NCI-H1417 treated with DMSO at 0.1 percent for 48 hours (cell line): ENCODE measurements around the gene CDKN1C.

Experiments
- DNase-seq: peaks from one replicate; lab custom pipeline; 2025; lab: John Stamatoyannopoulos, UW

The CDKN1C gene

DNA sequence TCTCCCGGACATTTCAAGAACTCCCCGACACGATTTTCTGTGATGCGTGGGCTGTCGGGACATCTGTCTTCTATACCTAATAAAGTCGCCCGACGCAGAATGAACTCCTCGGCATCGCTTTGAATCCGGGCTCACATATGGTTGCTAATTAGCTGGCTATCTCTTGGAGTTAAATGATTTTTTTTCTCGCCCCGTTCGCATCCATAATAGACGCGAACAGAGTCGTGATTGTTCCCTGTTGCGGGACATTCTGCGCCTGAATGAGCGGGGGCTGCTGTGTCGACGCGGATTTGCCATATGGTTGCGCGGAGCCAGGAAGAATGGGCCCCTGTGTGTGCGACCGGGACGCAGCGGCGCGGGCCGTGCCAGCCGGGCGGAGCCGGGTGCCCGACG is 16.4 kb downstream of the CDKN1C start:
- no peak for DNase-seq

- no peak for DNase-seq
Observed at GRCh38 chr11:2868506-2869133, 17.0 kb downstream of the CDKN1C start.

GRCh38 chr11:2867722-2868505 is 17.7 kb downstream of the CDKN1C start:
- no peak for DNase-seq

GRCh38 chr11:2867142-2867541 is 18.4 kb downstream of the CDKN1C start:
- no peak for DNase-seq

- no peak for DNase-seq
Observed at GRCh38 chr11:2865922-2866577, 19.5 kb downstream of the CDKN1C start.

DNA sequence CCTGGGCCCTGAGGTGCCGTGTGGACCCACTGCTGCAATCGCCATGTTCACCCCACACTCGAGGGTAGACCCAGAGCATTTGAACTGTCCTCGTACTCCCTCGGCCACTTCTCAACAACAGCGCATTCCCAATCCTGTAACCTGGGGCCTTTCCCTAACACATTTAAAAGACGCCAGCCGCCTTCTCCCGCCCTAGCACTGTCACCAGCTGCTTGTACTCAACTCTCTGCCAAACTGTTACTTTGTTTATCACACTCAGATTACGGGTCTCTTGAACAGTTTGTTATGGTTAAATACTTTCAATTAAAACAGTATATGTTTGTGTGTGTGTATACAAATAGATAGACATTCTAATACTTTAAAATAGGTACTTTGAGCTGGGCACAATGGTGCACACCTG is 20.7 kb downstream of the CDKN1C start:
- no peak for DNase-seq

- DNase-seq: no peak
Observed at GRCh38 chr11:2863276-2863618, 22.3 kb downstream of the CDKN1C start.

GRCh38 chr11:2862395-2863275 is 22.9 kb downstream of the CDKN1C start:
- DNase-seq: no peak

GRCh38 chr11:2860636-2861035 is 24.9 kb downstream of the CDKN1C start:
- DNase-seq: no peak

GRCh38 chr11:2859699-2860037 is 25.9 kb downstream of the CDKN1C start:
- DNase-seq: no peak

- DNase-seq: no peak
Observed at GRCh38 chr11:2858995-2859698, 26.4 kb downstream of the CDKN1C start.

GRCh38 chr11:2857918-2858317 is 27.7 kb downstream of the CDKN1C start:
- DNase-seq: no peak

DNA sequence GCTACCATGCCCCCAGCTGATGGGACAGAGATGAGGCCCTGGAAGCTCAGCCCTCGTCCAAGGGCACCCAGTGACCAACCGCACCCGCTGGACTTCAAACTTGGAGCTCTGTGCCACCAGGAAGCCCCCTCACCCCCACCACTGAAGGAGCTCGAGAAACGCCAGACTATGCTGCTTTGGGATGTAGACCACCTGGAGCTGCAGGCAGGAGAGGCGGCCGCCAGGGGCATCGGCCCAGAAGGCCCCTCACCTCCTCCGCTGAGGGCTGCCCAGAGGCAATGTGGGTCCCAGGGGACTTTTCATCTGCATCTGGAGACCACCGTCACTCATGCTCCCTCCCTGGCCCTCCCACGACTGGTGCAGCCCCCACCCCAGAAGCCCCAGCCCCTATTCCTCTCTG is 28.3 kb downstream of the CDKN1C start:
- DNase-seq: no peak

DNA sequence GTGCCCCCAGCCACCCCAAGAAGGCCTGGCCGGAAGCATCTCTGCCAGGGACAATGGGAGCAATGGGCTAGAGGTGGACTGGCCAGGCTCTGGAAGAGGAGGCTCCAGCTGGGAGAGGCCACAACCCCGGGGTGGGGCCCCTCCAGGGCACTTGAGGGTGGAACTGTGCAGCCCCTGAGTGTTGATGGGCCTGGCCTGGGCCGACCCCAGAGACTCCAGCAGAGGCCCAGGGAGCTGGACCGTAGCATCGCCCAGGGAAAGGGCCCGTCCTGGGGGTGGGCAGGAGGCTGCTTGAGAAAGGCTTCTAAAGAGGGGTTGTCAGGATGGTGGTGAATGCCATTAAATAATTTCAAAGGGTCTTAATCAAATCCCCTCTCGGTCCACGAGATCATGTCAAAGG is 30.4 kb downstream of the CDKN1C start:
- no peak for DNase-seq

DNA sequence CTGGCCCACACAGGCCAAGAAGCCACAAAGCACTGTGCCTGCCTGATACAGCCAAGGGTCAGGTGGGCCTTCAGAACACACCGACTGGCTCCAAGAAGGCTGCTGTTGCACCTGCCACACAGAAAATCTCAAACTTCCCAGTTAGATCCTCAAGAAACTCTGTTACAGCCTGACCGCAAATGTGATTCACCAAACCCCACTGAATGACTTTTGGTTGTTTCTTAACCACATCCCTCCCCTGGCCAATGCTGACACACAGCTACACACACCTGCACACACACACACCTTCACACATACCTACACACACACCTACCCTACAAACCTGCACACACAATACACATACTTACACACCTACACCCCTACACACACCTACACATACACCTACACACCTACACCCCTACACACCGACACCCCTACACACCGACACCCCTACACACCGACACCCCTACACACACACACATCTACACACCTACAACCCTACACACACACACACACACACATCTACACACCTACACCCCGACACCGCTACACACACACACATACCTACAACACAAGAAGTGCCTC is 31.5 kb downstream of the CDKN1C start:
- DNase-seq: no peak

GRCh38 chr11:2853401-2853800 is 32.2 kb downstream of the CDKN1C start:
- no peak for DNase-seq

DNA sequence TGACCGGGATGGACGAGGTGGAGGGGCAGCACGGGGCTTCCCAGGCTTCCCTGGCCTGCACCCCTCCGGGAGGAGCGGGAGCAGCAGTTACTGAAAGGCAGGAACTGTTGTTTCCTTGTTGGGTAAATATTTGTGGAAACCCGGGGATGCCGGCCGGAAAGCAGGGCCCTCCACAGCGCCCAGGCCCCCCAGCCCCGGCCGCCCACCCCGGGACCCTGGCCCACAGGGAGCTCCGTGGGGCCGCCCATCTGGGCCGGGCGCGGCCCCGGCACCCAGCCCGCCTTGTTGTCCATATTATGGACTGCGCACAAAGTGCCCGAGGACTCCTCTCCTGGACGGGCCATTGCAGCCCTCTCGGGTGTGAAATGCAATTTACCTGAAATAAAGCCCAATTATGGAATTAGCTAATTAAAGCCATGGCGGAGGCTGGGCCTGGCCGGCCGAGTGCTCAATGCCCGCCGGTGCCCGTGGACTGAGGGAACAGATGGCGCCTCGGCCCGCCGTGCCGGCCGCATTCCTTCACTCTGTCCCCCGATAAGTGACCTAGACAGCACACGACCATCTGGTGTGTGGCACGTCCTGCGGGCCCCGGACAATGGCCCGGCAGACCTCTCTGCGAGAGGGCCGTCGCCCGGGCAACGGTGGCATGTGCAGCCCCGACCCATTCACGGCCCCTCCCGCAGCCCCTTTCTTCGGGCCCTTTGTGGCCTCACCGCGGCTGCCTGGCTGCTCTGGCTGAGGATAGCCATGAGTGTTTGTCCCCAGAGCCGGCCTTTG is 35.4 kb downstream of the CDKN1C start:
- no peak for DNase-seq

DNA sequence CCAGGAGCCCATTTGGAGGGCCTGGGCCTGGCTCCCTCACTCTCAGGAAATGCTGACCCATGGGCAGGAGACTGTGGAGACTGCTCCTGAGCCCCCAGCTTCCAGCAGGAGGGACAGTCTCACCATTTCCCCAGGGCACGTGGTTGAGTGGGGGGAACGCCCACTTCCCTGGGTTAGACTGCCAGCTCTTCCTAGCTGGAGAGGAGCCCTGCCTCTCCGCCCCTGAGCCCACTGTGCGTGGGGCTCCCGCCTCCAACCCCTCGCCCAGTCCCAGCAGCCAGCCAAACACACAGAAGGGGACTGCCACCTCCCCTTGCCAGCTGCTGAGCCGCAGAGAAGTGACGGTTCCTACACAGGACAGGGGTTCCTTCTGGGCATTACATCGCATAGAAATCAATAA is 37.1 kb downstream of the CDKN1C start:
- DNase-seq: no peak

DNA sequence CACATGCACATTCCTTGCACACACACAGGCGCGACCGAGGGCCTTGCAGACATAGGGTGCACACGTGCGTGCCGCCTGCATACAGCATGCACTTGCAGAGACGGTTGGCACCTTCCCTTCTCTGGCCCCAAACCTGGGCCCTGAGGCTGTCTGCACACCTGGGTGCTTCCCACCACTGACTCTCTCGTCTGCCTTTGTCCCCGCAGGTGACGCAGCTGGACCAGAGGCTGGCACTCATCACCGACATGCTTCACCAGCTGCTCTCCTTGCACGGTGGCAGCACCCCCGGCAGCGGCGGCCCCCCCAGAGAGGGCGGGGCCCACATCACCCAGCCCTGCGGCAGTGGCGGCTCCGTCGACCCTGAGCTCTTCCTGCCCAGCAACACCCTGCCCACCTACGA is 38.0 kb downstream of the CDKN1C start:
- DNase-seq: peak; percentile 21

DNA sequence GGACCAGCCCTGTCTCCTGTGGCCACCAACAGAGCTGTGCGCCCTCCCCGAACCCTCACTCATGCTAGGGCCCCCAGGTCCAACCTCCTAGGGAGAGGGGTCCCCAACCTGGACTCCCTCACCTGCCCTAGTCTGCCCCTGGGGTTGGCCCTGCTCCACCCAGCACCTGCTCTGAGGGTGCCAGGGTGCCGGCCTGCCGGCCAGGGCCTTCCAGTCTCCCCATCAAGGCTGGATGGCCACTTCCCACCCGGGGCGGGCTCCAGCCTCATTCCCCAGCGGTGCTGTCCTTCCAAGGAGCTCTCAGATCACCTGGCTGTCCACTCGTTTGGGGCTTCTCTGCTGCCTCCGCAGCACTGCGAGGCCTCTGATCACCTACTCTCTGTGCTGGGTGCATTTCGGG is 39.1 kb downstream of the CDKN1C start:
- DNase-seq: no peak

GRCh38 chr11:2846056-2846455 is 39.5 kb downstream of the CDKN1C start:
- no peak for DNase-seq
